ENCODE results near the gene DDAH1. TPM values are rescaled to one million over a fixed set of nuclear protein-coding genes. Genes with fewer than 3 reads are reported as not detected.

DDAH1 gene
- total and polyA plus RNA-seq, 2 of the 8 experiments (the other 6 are each of a cell fraction or from before 2014, with no cell fraction given): 22.8 to 54.5 TPM

DNA sequence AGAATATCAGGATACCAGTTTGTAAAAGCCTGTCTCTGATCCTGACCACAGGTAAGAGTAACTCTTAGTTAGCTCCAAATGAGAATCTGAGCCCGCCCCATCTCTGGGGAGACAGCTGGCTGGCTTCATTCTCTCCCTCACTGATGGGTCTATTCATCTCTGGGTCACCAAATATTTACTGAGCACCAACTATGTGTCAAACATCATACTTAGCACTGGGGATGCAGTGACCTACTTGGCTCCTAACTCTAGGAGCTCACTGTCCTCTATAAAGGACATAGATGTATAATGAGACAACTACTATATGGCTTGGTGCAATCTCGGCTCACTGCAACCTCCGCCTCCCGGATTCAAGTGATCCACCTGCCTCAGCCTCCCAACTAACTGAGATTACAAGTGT is 158.7 kb downstream of the DDAH1 start (continued):
- TF ChIP-seq HDAC2 (IDR thresholded peaks at IDR 0.05; ENCODE audit: borderline replicate concordance in 1 of 2, low read depth in 2 of 2, low read length in 2 of 2) (no peak), RXRA (IDR thresholded peaks at IDR 0.05; ENCODE audit: insufficient read depth, low read depth, low read length) (no peak), CTCF (IDR thresholded peaks at IDR 0.05; ENCODE audit: control extremely low read depth in 1 of 3, insufficient read depth in 1 of 3, low read depth in 1 of 3, low read length in 3 of 3) (no peak)
